H1 (cell line): Measurements from ENCODE around the gene ENDOV. TPM values are rescaled to one million over a fixed set of nuclear protein-coding genes. Genes with fewer than 3 reads are reported as not detected.

Source experiments
- CTCF ChIA-PET: fragments of 300-600 bp; sonication (Branson Sonifier 250); formaldehyde crosslinking; loops from one replicate; lab custom pipeline; 2021; ENCODE audit not compliant: partially characterized antibody; lab: Charles Lee
- POLR2A ChIA-PET: fragments of 300-600 bp; sonication (Branson Sonifier 250); formaldehyde crosslinking; loops from one replicate; lab custom pipeline; 2021; ENCODE audit warnings: inconsistent platforms; ENCODE audit not compliant: partially characterized antibody; lab: Charles Lee
- DNase-seq, 2 experiments: peaks; one replicate each; pipeline versions ENCODE4 v3.0.0 to v3.0.0-alpha.2; 2010 to 2022; ENCODE audit warnings: low spot score in 2 of 2, low read depth in 1 of 2, mixed read lengths in 1 of 2
- FAIRE-seq: peaks from 2 replicates; lab custom pipeline; 2011; peaks lifted over from hg19 to GRCh38; lab: Jason Lieb, UNC
- H2AFZ ChIP-seq: 2 replicates; pipeline ENCODE4 v1.8.1; 2012; ENCODE audit warnings: low read length, inconsistent platforms
- H2AK5ac ChIP-seq: 2 replicates; pipeline ENCODE4 v1.6.1; 2013; ENCODE audit warnings: low read depth, low read length
- H2BK120ac ChIP-seq: replicated peaks from 2 replicates; pipeline ENCODE3; 2013; ENCODE audit warnings: low read depth, low read length, inconsistent platforms
- H2BK12ac ChIP-seq: 2 replicates; pipeline ENCODE4 v1.6.1; 2013; ENCODE audit warnings: low read depth, low read length
- H2BK15ac ChIP-seq: 2 replicates; pipeline ENCODE4 v1.6.1; 2013; ENCODE audit warnings: low read length
- H2BK20ac ChIP-seq: 2 replicates; pipeline ENCODE4 v1.6.1; 2013; ENCODE audit warnings: low read length
- H2BK5ac ChIP-seq: 2 replicates; pipeline ENCODE4 v1.6.1; 2013; ENCODE audit warnings: low read depth, low read length
- H3K14ac ChIP-seq: 2 replicates; pipeline ENCODE4 v1.6.1; 2013; ENCODE audit warnings: inconsistent platforms; ENCODE audit not compliant: insufficient read length
- H3K18ac ChIP-seq: 2 replicates; pipeline ENCODE4 v1.6.1; 2013; ENCODE audit warnings: low read length; ENCODE audit errors: extremely low read depth
- H3K23ac ChIP-seq: 2 replicates; pipeline ENCODE4 v1.6.1; 2013; ENCODE audit warnings: inconsistent platforms; ENCODE audit not compliant: insufficient read length
- H3K23me2 ChIP-seq: 2 replicates; pipeline ENCODE4 v1.6.1; 2013; ENCODE audit warnings: low read depth, low read length
- H3K27ac ChIP-seq: 2 replicates; pipeline ENCODE4 v1.6.1; 2011; ENCODE audit warnings: low read depth, low read length, inconsistent platforms
- H3K27me3 ChIP-seq, 4 experiments: replicated peaks in 1 of 4; 1 replicate in 1 of 4; 2 replicates in 3 of 4; pipeline versions ENCODE4 v1.6.1 to v1.8.1; 2011 to 2013; ENCODE audit warnings: low read length in 3 of 4, mild to moderate bottlenecking in 3 of 4, inconsistent platforms in 2 of 4, mixed read lengths in 2 of 4, moderate library complexity in 1 of 4; ENCODE audit not compliant: control insufficient read depth in 3 of 4, insufficient read depth in 3 of 4; ENCODE audit errors: extremely low read depth in 1 of 4
- H3K36me3 ChIP-seq, 4 experiments: 2 replicates each; pipeline versions ENCODE4 v1.6.1 to v1.8.1; 2011 to 2013; ENCODE audit warnings: mild to moderate bottlenecking in 4 of 4, low read length in 3 of 4, moderate library complexity in 2 of 4, control low read depth in 1 of 4, inconsistent platforms in 1 of 4; ENCODE audit not compliant: insufficient read depth in 4 of 4, control insufficient read depth in 2 of 4
- H3K4ac ChIP-seq: replicated peaks from 2 replicates; pipeline ENCODE3; 2013; ENCODE audit warnings: low read length, low read depth, mixed read lengths, inconsistent platforms; ENCODE audit not compliant: insufficient read length
- H3K4me1 ChIP-seq, 4 experiments: replicated peaks in 1 of 4; 1 replicate in 1 of 4; 2 replicates in 3 of 4; pipeline versions ENCODE4 v1.6.1 to v1.8.1; 2011 to 2013; ENCODE audit warnings: low read length in 3 of 4, inconsistent platforms in 2 of 4, mixed read lengths in 1 of 4; ENCODE audit not compliant: insufficient read depth in 4 of 4, control insufficient read depth in 3 of 4
- H3K4me2 ChIP-seq, 2 experiments: 2 replicates each; pipeline versions ENCODE4 v1.6.1 to v1.8.1; 2011 to 2013; ENCODE audit warnings: low read depth in 2 of 2, low read length in 2 of 2, control low read depth in 1 of 2, inconsistent platforms in 1 of 2, mild to moderate bottlenecking in 1 of 2; ENCODE audit not compliant: insufficient read depth in 1 of 2
- H3K4me3 ChIP-seq, 4 experiments: fragments of 200-600, 300-600 bp in 1 of 4; sonication (generic), shearing (Covaris generic), sonication (Bioruptor Twin) in 1 of 4; 2 replicates each; pipeline versions ENCODE4 v1.5.1 to v1.8.1; 2011 to 2016; ENCODE audit warnings: low read length in 4 of 4, low read depth in 3 of 4, control low read depth in 2 of 4, inconsistent platforms in 2 of 4, mild to moderate bottlenecking in 2 of 4, mixed read lengths in 1 of 4, moderate library complexity in 1 of 4; ENCODE audit not compliant: insufficient read depth in 2 of 4; ENCODE audit errors: extremely low read depth in 1 of 4
- H3K56ac ChIP-seq: replicated peaks from 2 replicates; pipeline ENCODE3; 2013; ENCODE audit warnings: low read depth, mild to moderate bottlenecking, mixed read lengths, low read length, inconsistent platforms; ENCODE audit not compliant: insufficient read length
- H3K79me1 ChIP-seq: 2 replicates; pipeline ENCODE4 v1.6.1; 2013; ENCODE audit warnings: low read depth, low read length, control low read depth
- H3K79me2 ChIP-seq, 2 experiments: 2 replicates each; pipeline versions ENCODE4 v1.6.1 to v1.8.1; 2012 to 2013; ENCODE audit warnings: low read length in 2 of 2, mild to moderate bottlenecking in 2 of 2, inconsistent platforms in 1 of 2; ENCODE audit not compliant: insufficient read depth in 2 of 2, control insufficient read depth in 1 of 2
- H3K9ac ChIP-seq, 4 experiments: replicated peaks in 1 of 4; 1 replicate in 1 of 4; 2 replicates in 3 of 4; pipeline versions ENCODE4 v1.6.1 to v1.8.1; 2011 to 2013; ENCODE audit warnings: low read depth in 3 of 4, low read length in 3 of 4, control low read depth in 2 of 4, mild to moderate bottlenecking in 2 of 4, moderate library complexity in 2 of 4, inconsistent platforms in 1 of 4; ENCODE audit errors: extremely low read depth in 1 of 4
- H3K9me3 ChIP-seq, 2 experiments: 2 replicates each; pipeline versions ENCODE4 v1.6.1 to v1.8.1; 2012 to 2013; ENCODE audit warnings: mild to moderate bottlenecking in 2 of 2, moderate library complexity in 2 of 2, control low read depth in 1 of 2, inconsistent platforms in 1 of 2, low read depth in 1 of 2, low read length in 1 of 2, mixed read lengths in 1 of 2; ENCODE audit not compliant: insufficient read depth in 2 of 2
- H4K20me1 ChIP-seq, 2 experiments: replicated peaks in 1 of 2; 2 replicates each; pipeline versions ENCODE3 to v1.8.1; 2011 to 2013; ENCODE audit warnings: inconsistent platforms in 2 of 2, low read length in 2 of 2, mild to moderate bottlenecking in 1 of 2; ENCODE audit not compliant: insufficient read depth in 2 of 2, control insufficient read depth in 1 of 2
- H4K5ac ChIP-seq: 2 replicates; pipeline ENCODE4 v1.6.1; 2013; ENCODE audit warnings: low read length, low read depth, mixed read lengths, inconsistent platforms; ENCODE audit not compliant: insufficient read length
- H4K8ac ChIP-seq: 2 replicates; pipeline ENCODE4 v1.8.0; 2013; ENCODE audit warnings: mild to moderate bottlenecking, moderate library complexity, low read length, inconsistent platforms; ENCODE audit not compliant: insufficient read depth; ENCODE audit errors: extremely low read depth
- H4K91ac ChIP-seq: replicated peaks from 2 replicates; pipeline ENCODE3; 2013; ENCODE audit warnings: low read length, mixed read lengths, inconsistent platforms; ENCODE audit not compliant: insufficient read length
- RAD21 ChIP-seq, 2 experiments: IDR thresholded peaks in 1 of 2; conservative IDR thresholded peaks in 1 of 2; 2 replicates each; pipeline ENCODE4 v1.6.1; 2011; ENCODE audit warnings: low read depth in 2 of 2, low read length in 2 of 2, improper control_type of control experiment in 1 of 2, inconsistent platforms in 1 of 2, mild to moderate bottlenecking in 1 of 2, moderate library complexity in 1 of 2
- SUZ12 ChIP-seq: fragments of 200-600 bp; sonication (generic); IDR thresholded peaks from 2 replicates; pipeline ENCODE4 v1.6.1; 2012; ENCODE audit warnings: mild to moderate bottlenecking, inconsistent platforms, low read length, moderate library complexity, mixed read lengths
- WGBS, 2 experiments: shearing (Covaris generic) in 1 of 2; methylation state at CpG; one replicate each; pipeline versions ENCODE4 v1.1.6 to v1.1.7; 2013 to 2015; ENCODE audit warnings: low lambda C conversion rate in 2 of 2, mixed read lengths in 2 of 2, inconsistent platforms in 1 of 2, low coverage in 1 of 2, missing lambda C conversion rate in 1 of 2; ENCODE audit not compliant: insufficient replicate concordance in 2 of 2, insufficient coverage in 1 of 2, insufficient read length in 1 of 2; ENCODE audit errors: extremely low coverage in 1 of 2, missing lambda C conversion rate in 1 of 2; 5-methylcytosine and 5-hydroxymethylcytosine counted together
- polyA plus RNA-seq, 7 experiments: library from polyadenylated mRNA; depleted of rRNA in 3 of 7; stranded (reverse) in 5 of 7; unstranded in 2 of 7; fragments of >200 nt in 5 of 7; fragments of 200-250 nt in 2 of 7; gene quantifications; 1 replicate in 5 of 7; 2 replicates in 1 of 7; 4 replicates in 1 of 7; pipeline versions ENCODE4 v1.2.1 to v1.2.3, GENCODE V29; 2011 to 2013; ENCODE audit warnings: missing spikeins in 2 of 7, mixed read lengths in 2 of 7
- total RNA-seq: library from RNA; stranded (reverse); fragmentation: NEBNext Ultra II Directional; extraction: Animal tissue kit (Norgen Biotek cat#: 25700); gene quantifications from 2 replicates; pipeline ENCODE4 v1.2.1, GENCODE V29; 2021

ENDOV gene
- total and polyA plus RNA-seq, 2 of the 8 experiments (the other 6 are each of a cell fraction or from before 2014, with no cell fraction given): 10.6 to 13.3 TPM

DNA sequence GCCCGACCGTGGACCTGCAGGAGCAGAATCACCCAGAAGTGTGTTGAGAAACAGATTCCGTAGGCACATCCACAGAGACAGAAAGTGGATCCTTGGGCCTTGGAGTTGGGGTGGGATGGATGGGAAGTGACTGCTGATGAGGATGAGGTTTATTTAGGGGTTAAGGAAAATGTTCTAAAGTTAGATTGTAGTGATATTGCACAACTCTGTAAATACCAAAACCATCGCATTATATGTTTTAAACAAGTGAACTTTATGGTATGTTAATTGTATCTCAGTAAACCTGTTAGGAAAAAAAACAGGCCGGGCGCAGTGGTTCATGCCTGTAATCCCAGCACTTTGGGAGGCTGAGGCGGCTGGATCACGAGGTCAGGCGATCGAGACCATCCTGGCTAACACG is 3.6 kb downstream of the ENDOV start:
- Histone ChIP-seq H4K5ac (no peak overlapping the region), H2AFZ (no peak overlapping the region), H2AK5ac (no peak overlapping the region), H3K18ac (no peak overlapping the region), H3K9me3 (no peaks in the 10 kb centered on the region), H3K79me1 (no peaks in the 10 kb centered on the region; the same call in 1 of the 2 replicates), H3K23me2 (peaks cover 11% of the 10 kb centered on the region; the same call in 1 of the 2 replicates), H2BK20ac (no peak overlapping the region), H3K56ac (no peak overlapping the region), H2BK15ac (no peak overlapping the region), H3K9ac (no peak overlapping the region), H3K14ac (no peak overlapping the region), H2BK120ac (no peak overlapping the region), H3K27me3 (peaks cover 0 to 10% (median 7%) of the 10 kb centered on the region in 4 experiments; a peak in 6 of 7 replicates), H2BK12ac (no peak overlapping the region), H3K4me1 (peaks cover 0 to 3% (median under 1%) of the 10 kb centered on the region in 4 experiments; a peak in 4 of 7 replicates), H3K23ac (no peak overlapping the region), H4K91ac (no peak overlapping the region), H2BK5ac (no peak overlapping the region), H3K79me2 (no peaks in the 10 kb centered on the region), H3K27ac (no peak overlapping the region), H3K36me3 (peaks cover 0 to 3% (median 0%) of the 10 kb centered on the region in 4 experiments; a peak in 1 of 8 replicates), H3K4ac (no peak overlapping the region)
- POLR2A ChIA-PET: no interaction called here
- DNase-seq: no peak
- no peak for FAIRE-seq
- TF ChIP-seq RAD21 (IDR thresholded peaks at IDR 0.05 in 1 of 2, conservative IDR thresholded peaks at IDR 0.05 in 1 of 2; ENCODE audit: low read depth in 2 of 2, low read length in 2 of 2) (no peak), SUZ12 (no peak)
- TF ChIP-seq, all 59 proteins: peak for 0
- Histone ChIP-seq H4K8ac (no peak overlapping the region), H3K4me2 (no peak overlapping the region), H3K4me3 (no peak overlapping the region), H4K20me1 (peaks cover 5 to 11% of the 10 kb centered on the region in 2 experiments)
- 94% methylated on average over 10 of the region's 11 CpGs; no CpG with 5 or more reads in 1 of the 2 experiments for WGBS, 2 experiments
- CTCF ChIA-PET: interaction anchor here (1.3 kb wide), 1 partner anchor 157 kb away, joined by 5 read pairs; no protein-coding TSS in a partner anchor
